ENCODE measurements around the gene VKORC1. TPM values are rescaled to one million over a fixed set of nuclear protein-coding genes. Genes with fewer than 3 reads are reported as not detected.

VKORC1 gene
- total RNA-seq, 2 experiments from 2014 or later: 67.3 to 72.3 TPM

DNA sequence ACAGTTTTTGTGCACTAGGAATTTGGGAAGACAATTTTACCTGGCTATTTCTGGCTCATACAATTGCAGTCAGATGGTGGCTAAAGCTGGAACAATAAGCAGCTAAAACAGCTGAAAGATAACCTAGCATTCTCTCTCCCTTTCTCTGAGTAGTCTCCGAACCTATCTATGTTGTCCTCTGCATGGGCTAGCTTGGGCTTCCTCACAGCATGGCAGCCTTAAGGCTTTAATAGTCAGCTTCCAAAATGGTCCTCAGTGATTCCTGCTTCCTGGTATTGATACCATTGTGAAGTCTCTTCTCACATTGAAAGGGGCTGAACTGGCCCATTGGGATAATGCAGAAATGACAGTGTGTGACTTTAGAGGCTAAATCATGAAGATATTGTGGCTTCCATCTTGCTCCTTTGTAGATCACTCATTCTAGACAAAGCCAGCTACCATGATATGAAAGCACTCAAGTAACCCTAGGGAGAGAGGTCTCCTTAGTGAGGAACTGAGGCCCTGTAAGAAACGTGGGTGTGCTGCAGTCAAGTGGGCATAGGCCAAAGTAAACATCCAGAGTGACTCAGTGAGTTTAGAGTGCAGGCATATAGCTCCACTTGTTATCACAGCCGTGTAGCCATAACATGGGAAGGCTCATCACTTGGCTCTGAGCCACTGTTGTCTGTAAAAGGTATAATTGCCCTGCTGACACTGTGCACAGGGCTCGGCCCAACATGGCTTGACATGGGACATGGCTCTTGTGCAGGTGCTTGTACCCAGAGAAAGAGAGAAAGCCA, 5.5 kb upstream of the VKORC1 start:
- H3K27me3 Mint-ChIP-seq: no peaks in the 10 kb centered on the region
- intact Hi-C loops (cut with micrococcal nuclease): no loop called here
- ChIA-PET POLR2A (no interaction called here), CTCF (interaction anchor here (1.0 to 2.0 kb wide), 4 partner anchors 18 to 158 kb away, joined by 3 to 6 read pairs (median 3); partner anchors contain the start of gene KAT8)
- no peak for DNase-seq
- no peaks in the 10 kb centered on the region for H3K36me3 Mint-ChIP-seq
- no peak overlapping the region for H3K4me3 Mint-ChIP-seq
- H3K9me3 Mint-ChIP-seq: peaks cover 4% of the 10 kb centered on the region
- no peak overlapping the region for H3K27ac Mint-ChIP-seq
- H3K4me1 Mint-ChIP-seq (ENCODE audit: low read depth): peaks cover 9% of the 10 kb centered on the region

DNA sequence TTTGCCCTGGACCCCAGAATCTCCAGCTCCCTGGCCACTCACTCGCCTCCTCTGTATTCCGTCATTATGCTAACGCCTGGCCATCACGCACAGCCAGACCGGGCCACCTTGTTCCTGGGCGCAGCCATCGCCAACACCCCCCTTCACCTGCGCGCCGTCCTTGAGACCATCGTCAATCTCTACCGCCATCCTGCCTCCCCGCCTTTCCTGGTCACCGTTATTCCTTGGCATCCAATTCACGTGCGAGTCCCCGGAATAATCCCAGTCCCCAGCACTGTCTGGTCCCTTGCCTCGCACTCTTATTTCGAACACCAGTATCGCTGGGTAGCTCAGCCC, 541 bp downstream of the VKORC1 start:
- Mint-ChIP-seq H3K4me3 (peak overlapping the region; percentile 93), H3K4me1 (ENCODE audit: low read depth) (peaks cover 24% of the 10 kb centered on the region), H3K9me3 (no peaks in the 10 kb centered on the region), H3K36me3 (peaks cover 9% of the 10 kb centered on the region), H3K27ac (peak overlapping the region; percentile 84), H3K27me3 (no peaks in the 10 kb centered on the region)
- no peak for DNase-seq
- CTCF ChIA-PET: interaction anchor here (0.7 to 2.7 kb wide), 5 partner anchors 48 to 152 kb away, joined by 3 to 11 read pairs (median 3); partner anchors contain the start of gene HSD3B7
- intact Hi-C loops (cut with micrococcal nuclease): loop anchor here (1.0 to 5.0 kb wide), 6 partner anchors 15 to 775 kb away; partner anchors contain the start of genes BCKDK, HSD3B7, KAT8 and SETD1A
- POLR2A ChIA-PET: interaction anchor here (0.7 to 2.9 kb wide), 8 partner anchors 12 to 908 kb away, joined by 3 to 16 read pairs (median 3); partner anchors contain the start of genes ZNF646 and ZNF668

DNA sequence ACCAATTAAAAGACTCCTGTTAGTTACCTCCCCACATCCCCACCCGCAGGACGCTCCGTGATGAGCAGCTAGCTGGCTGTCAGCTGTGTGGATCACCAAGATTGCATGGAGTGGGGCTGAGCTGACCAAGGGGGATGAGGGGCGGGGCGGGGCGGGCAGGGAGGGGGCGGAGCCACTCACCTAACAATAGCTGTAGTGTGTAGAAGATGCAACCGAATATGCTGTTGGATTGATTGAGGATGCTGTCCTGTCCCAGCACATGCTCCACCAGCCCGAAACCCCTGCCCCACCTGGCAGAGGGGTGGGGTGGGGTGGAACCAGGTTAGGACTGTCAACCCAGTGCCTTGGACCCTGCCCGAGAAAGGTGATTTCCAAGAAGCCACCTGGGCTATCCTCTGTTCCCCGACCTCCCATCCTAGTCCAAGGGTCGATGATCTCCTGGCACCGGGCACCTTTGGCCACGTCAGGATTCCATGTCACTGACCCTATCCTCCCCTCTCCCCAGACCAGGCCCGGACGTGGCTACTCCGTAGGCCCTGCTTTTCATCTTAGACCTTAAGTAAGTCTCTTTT, 1.4 kb downstream of the VKORC1 start:
- intact Hi-C loops (cut with micrococcal nuclease): loop anchor here (5.0 kb wide), 1 partner anchor 136 kb away; the partner anchor contains the start of gene SETD1A
- peak overlapping the region; percentile 93 for H3K4me3 Mint-ChIP-seq
- ChIA-PET POLR2A (interaction anchor here (0.9 to 2.9 kb wide), 5 partner anchors 11 to 907 kb away, joined by 3 to 16 read pairs (median 3); partner anchors contain the start of genes ZNF646 and ZNF668), CTCF (interaction anchor here (1.0 to 2.0 kb wide), 2 partner anchors 20 to 49 kb away, joined by 3 to 11 read pairs; no protein-coding TSS in a partner anchor)
- no peaks in the 10 kb centered on the region for H3K9me3 Mint-ChIP-seq
- H3K4me1 Mint-ChIP-seq (ENCODE audit: low read depth): peaks cover 24% of the 10 kb centered on the region
- H3K36me3 Mint-ChIP-seq: peaks cover 11% of the 10 kb centered on the region
- peak; percentile 31 for DNase-seq
- H3K27ac Mint-ChIP-seq: no peak overlapping the region
- H3K27me3 Mint-ChIP-seq: no peaks in the 10 kb centered on the region

DNA sequence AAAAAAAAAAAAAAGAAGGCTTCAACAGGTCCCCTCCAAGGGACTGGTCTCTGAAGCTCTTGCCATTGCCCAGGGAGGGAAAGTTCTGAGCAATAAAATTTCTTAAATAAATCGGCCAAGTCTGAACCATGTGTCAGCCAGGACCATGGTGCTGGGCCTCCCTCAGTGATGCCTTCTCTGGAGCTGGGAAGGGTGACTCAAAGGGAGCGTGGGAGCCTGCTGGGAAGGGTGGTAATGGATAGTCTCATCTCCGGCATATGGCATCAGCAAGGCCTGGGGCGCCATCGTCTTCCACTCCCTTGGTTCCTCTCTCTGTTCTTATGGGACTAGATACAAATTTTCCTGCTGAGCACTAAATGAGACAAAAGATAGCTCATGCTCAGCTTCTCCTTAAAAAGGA, 2.3 kb downstream of the VKORC1 start:
- H3K27ac Mint-ChIP-seq: no peak overlapping the region
- intact Hi-C loops (cut with micrococcal nuclease): loop anchor here (5.0 kb wide), 1 partner anchor 135 kb away; the partner anchor contains the start of gene SETD1A
- POLR2A ChIA-PET: interaction anchor here (1.1 to 2.9 kb wide), 2 partner anchors 19 to 88 kb away, joined by 3 to 16 read pairs; partner anchors contain the start of genes ZNF646 and ZNF668
- H3K9me3 Mint-ChIP-seq: no peaks in the 10 kb centered on the region
- CTCF ChIA-PET: interaction anchor here (0.6 to 1.0 kb wide), 2 partner anchors 19 to 192 kb away, joined by 3 read pairs; no protein-coding TSS in a partner anchor
- DNase-seq: no peak
- H3K36me3 Mint-ChIP-seq: peaks cover 11% of the 10 kb centered on the region
- H3K4me1 Mint-ChIP-seq (ENCODE audit: low read depth): peaks cover 24% of the 10 kb centered on the region
- H3K27me3 Mint-ChIP-seq: no peaks in the 10 kb centered on the region
- no peak overlapping the region for H3K4me3 Mint-ChIP-seq

DNA sequence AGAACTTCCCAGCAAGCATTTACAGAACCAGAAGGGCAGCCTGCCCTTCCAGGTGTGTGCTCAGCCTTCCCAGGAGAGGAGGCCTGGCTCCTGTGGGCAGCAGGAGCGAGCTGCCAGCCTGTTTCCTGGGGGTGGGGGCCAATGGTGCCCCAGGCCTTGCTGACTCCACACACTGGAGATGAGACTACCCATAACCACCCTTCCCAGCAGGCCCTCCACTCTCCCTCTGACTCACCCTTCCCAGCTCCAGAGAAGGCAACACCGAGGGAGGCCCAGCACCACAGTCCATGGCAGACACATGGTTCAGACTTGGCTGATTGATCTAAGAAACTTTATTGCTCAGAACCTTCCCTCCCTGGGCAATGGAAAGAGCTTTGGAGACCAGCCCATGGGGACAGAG, 4.1 kb downstream of the VKORC1 start:
- Mint-ChIP-seq H3K27me3 (no peaks in the 10 kb centered on the region), H3K9me3 (no peaks in the 10 kb centered on the region), H3K27ac (no peak overlapping the region), H3K36me3 (peaks cover 11% of the 10 kb centered on the region), H3K4me1 (ENCODE audit: low read depth) (peaks cover 19% of the 10 kb centered on the region), H3K4me3 (no peak overlapping the region)
- ChIA-PET CTCF (no interaction called here), POLR2A (no interaction called here)
- intact Hi-C loops (cut with micrococcal nuclease): loop anchor here (5.0 kb wide), 1 partner anchor 133 kb away; the partner anchor contains the start of gene SETD1A
- no peak for DNase-seq

DNA sequence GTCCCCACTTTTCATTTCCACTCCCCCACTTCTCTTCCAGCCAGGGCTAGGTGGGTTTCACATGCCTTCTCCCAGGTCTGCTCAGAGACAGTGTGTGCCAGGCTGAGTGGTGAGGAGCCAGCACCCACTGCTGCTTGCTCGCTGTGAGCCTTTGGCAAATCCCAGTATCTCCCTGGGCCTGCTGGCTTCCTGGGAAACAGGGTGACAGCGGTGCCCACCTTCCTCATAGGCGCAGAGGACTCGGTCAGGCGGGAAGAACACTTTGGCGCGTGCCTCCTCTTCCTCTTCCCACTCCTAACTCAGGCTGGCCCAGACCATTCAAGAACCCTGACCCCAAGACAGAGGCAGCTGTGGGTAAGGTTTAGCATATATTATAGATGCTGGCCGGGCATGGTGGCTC, 5.4 kb downstream of the VKORC1 start:
- ChIA-PET CTCF (interaction anchor here (1.2 kb wide), 1 partner anchor 104 kb away, joined by 4 read pairs; the partner anchor contains the start of gene HSD3B7), POLR2A (interaction anchor here (0.5 to 1.4 kb wide), 2 partner anchors 28 kb away, joined by 3 read pairs; no protein-coding TSS in a partner anchor)
- intact Hi-C loops (cut with micrococcal nuclease): no loop called here
- H3K9me3 Mint-ChIP-seq: no peaks in the 10 kb centered on the region
- no peaks in the 10 kb centered on the region for H3K27me3 Mint-ChIP-seq
- no peak overlapping the region for H3K4me3 Mint-ChIP-seq
- no peak overlapping the region for H3K27ac Mint-ChIP-seq
- no peak for DNase-seq
- H3K36me3 Mint-ChIP-seq: peaks cover 11% of the 10 kb centered on the region
- peaks cover 15% of the 10 kb centered on the region for H3K4me1 Mint-ChIP-seq (ENCODE audit: low read depth)

DNA sequence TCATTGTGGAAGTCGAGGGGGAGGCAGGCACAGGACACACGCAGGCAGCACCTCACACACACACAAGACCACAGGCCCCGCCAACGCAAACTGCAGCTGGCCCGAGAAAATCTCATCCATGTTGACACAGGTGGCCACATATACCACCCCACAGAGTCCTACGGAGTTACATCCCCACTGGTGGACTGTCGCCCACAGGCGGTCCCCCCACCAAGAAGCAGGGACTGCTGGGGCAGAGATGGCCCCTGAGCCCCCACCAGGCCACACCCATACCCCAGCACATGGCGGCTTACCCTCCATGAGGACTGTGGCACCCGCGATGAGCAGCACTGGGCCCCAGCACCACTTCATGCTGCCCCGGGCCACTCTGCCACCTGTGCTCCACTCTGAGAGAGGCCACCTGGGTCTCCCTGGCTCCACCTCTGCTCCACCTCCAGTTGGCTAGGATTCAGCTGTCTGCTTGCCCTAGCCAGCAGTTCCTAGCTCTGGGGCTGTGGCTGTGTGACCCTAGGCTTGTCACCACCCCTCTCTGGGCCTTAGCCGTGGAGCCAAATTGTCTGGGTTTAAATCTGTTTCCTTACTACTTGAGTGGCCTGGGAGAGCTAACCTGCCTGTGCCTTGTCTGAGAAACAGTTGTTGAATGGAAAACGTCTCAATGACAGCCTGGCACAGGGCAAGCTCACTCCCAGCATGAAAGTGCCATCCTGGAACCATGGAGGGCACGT, 6.0 kb downstream of the VKORC1 start, which contains the start of gene PRSS53:
Gene PRSS53, minus strand, starts transcription at position 485 of the 725 bp plus-strand sequence. Its CDS starts 134 bp downstream, at position 351.
- no peaks in the 10 kb centered on the region for H3K9me3 Mint-ChIP-seq
- CTCF ChIA-PET: interaction anchor here (1.2 kb wide), 1 partner anchor 104 kb away, joined by 4 read pairs; the partner anchor contains the start of gene HSD3B7
- H3K27ac Mint-ChIP-seq: no peak within 1 kb of the TSS
- peaks cover 11% of the 10 kb centered on the region for H3K36me3 Mint-ChIP-seq
- intact Hi-C loops (cut with micrococcal nuclease): no loop called here
- POLR2A ChIA-PET: interaction anchor here (0.5 to 1.4 kb wide), 2 partner anchors 27 to 28 kb away, joined by 3 read pairs; no protein-coding TSS in a partner anchor
- DNase-seq: no peak
- no peaks in the 10 kb centered on the region for H3K27me3 Mint-ChIP-seq
- peaks cover 15% of the 10 kb centered on the region for H3K4me1 Mint-ChIP-seq (ENCODE audit: low read depth)
- H3K4me3 Mint-ChIP-seq: no peak within 1 kb of the TSS

DNA sequence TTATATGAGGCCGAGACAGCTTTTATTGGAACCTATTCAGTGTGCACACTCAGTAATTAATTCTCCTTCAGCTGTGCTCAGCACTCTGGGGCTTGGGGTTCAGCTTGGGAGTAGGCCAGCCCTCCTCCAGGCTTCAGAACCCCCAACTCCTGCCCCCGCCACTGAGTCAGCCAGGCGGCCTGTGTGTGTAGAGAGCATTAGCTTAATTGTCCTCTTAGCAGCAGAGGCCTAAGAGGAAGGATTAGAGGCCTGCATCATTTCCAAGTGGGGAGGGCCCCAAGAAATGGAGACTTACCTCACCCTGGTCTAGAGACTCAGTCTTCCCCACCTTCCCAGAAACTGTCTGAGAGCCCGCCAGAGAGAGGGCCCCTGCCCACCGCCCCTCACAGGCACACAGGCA, 6.6 kb downstream of the VKORC1 start:
- Mint-ChIP-seq H3K27ac (no peak overlapping the region), H3K4me3 (no peak overlapping the region), H3K27me3 (no peaks in the 10 kb centered on the region), H3K9me3 (no peaks in the 10 kb centered on the region), H3K36me3 (peaks cover 13% of the 10 kb centered on the region), H3K4me1 (ENCODE audit: low read depth) (peaks cover 11% of the 10 kb centered on the region)
- ChIA-PET CTCF (no interaction called here), POLR2A (interaction anchor here (1.4 kb wide), 1 partner anchor 29 kb away, joined by 3 read pairs; no protein-coding TSS in a partner anchor)
- intact Hi-C loops (cut with micrococcal nuclease): no loop called here
- DNase-seq: no peak

DNA sequence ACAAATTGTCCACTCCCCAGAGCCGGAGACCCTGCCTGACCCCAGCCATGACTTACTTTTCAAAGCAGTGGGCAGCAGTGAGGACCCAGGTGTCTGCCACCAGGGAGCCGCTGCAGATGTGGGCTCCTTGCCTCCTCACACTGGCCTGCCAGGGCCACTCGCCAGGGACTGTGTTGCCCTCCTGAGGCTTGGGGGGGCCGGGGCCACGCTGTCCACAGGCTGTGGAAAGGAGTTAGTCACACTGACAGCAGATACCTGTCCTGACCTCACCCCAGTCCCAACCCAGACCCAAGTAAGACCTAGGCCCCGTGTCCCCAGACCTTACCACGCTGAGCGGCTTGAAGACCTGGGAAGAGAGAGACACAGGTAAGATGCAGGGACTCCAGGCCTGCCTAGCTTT, 7.1 kb downstream of the VKORC1 start:
- no peak for DNase-seq
- Mint-ChIP-seq H3K36me3 (peaks cover 10% of the 10 kb centered on the region), H3K27me3 (no peaks in the 10 kb centered on the region), H3K9me3 (no peaks in the 10 kb centered on the region), H3K4me3 (no peak overlapping the region), H3K27ac (no peak overlapping the region), H3K4me1 (ENCODE audit: low read depth) (peaks cover 6% of the 10 kb centered on the region)
- POLR2A ChIA-PET: interaction anchor here (1.4 kb wide), 1 partner anchor 29 kb away, joined by 3 read pairs; no protein-coding TSS in a partner anchor
- intact Hi-C loops (cut with micrococcal nuclease): no loop called here
- CTCF ChIA-PET: no interaction called here

DNA sequence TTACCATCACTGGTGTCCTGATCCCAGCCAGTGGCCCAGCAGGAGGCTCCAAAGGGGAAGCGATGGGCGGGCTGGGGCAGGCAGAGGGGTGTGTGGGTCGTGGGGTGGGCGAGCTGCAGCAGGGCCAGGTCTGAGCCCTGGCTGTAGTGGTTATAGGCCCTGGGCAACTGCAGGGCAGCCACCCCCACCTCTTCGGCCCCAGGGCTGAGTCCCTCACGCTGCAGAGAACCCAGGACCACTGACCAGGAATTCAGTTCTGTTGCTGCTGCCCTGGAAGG, 8.0 kb downstream of the VKORC1 start:
- Mint-ChIP-seq H3K4me1 (ENCODE audit: low read depth) (peaks cover 8% of the 10 kb centered on the region), H3K27me3 (no peaks in the 10 kb centered on the region), H3K27ac (no peak overlapping the region), H3K36me3 (peaks cover 10% of the 10 kb centered on the region), H3K4me3 (no peak overlapping the region), H3K9me3 (no peaks in the 10 kb centered on the region)
- ChIA-PET CTCF (no interaction called here), POLR2A (interaction anchor here (1.3 kb wide), 1 partner anchor 12 kb away, joined by 5 read pairs; the partner anchor contains the start of genes ZNF646 and ZNF668)
- no peak for DNase-seq
- intact Hi-C loops (cut with micrococcal nuclease): no loop called here

DNA sequence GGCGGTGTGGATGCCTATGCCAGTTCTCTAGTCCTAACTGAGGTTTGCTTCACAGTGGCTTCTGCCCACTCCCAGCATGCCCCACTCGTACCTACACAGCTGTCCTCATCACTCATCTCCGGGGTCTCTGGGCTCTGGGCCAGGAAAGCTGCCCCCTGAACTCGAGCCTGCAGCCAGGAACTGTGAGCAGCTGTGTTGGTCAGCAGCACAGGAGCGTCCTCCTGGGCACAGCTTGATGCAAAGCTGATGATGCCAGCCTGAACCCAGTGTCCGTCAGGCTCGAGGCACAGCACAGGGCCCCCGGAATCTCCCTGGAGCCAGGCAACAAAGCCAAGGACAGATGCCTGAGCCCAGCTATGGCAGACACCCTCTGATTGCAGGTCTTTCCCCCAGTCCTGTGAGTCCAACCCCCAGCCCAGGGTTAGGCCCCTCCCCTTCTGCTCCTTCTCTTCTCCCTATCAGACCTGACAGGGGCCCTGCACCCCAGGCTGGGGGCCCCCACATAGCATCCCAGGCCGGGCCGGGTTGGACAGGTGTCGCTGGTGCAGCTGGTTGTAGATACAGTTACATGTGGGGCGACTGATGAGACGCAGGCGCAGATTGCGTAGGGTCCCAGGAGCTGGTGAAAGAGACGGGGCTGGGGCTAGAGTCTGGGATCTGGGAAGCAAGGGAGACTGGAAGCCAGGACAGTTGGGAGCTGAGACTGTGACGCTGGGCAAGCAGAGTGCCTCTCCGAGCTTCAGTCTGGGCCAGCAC, 8.5 kb downstream of the VKORC1 start:
- Mint-ChIP-seq H3K36me3 (peaks cover 10% of the 10 kb centered on the region), H3K27ac (no peak overlapping the region), H3K27me3 (no peaks in the 10 kb centered on the region), H3K9me3 (no peaks in the 10 kb centered on the region), H3K4me1 (ENCODE audit: low read depth) (peaks cover 8% of the 10 kb centered on the region), H3K4me3 (no peak overlapping the region)
- intact Hi-C loops (cut with micrococcal nuclease): no loop called here
- ChIA-PET CTCF (no interaction called here), POLR2A (interaction anchor here (1.3 kb wide), 1 partner anchor 12 kb away, joined by 5 read pairs; the partner anchor contains the start of genes ZNF646 and ZNF668)
- DNase-seq: no peak
